Body of pancreas (tissue), 4 donors: Measurements from ENCODE around the gene SORCS2.

Experiments used
- CTCF ChIP-seq, 7 experiments: fragments of 450-650 bp in 4 of 7; fragments of 200-600 bp in 3 of 7; sonication (generic) in 3 of 7; IDR thresholded peaks; one replicate each; pipeline ENCODE4 v1.5.1; 2016 to 2019; ENCODE audit warnings: antibody characterized with exemption in 7 of 7
- POLR2A ChIP-seq, 3 donors: fragments of 450-650 bp; IDR thresholded peaks; one replicate each; pipeline ENCODE4 v1.6.1; 2016; ENCODE audit warnings: antibody characterized with exemption in 3 of 3, mild to moderate bottlenecking in 2 of 3

GRCh38 chr4:7747062-7747385 lies 554.7 kb downstream of the SORCS2 start:
- no peak for TF ChIP-seq CTCF (IDR thresholded peaks at IDR 0.05)
- TF ChIP-seq POLR2A (IDR thresholded peaks at IDR 0.05), result no peak
